ENCODE results near the gene BCLAF1. TPM values are rescaled to one million over a fixed set of nuclear protein-coding genes. Genes with fewer than 3 reads are reported as not detected.

BCLAF1 gene
- total and polyA plus RNA-seq, 2 of the 8 experiments (the other 6 are each of a cell fraction or from before 2014, with no cell fraction given) = 30.5 to 230 TPM

DNA sequence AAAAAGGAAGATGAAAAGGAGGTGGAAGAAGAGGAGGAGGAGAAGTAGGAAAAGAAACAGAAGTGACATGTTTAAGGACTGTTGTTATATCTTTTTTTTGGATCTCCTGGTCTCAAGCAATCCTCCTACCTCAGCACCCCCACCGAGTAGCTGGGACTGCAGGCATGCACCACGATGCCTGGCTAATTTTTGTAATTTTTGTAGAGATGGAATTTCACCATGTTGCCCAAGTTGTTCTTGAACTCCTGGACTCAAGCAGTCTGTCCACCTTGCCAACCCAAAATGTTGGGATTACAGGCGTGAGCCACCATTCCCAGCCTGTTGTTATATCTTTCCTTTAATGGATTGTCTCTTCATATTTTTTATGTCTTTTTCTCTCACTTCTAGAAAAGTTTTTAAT, 19.5 kb upstream of the BCLAF1 start:
- Histone ChIP-seq H3K23me2 (ENCODE audit: low read depth, low read length) (no peaks in the 10 kb centered on the region), H3K14ac (ENCODE audit: insufficient read length) (no peak overlapping the region), H2BK12ac (ENCODE audit: low read depth, low read length) (no peak overlapping the region), H3K27ac (ENCODE audit: low read depth, low read length) (no peak overlapping the region), H2BK15ac (ENCODE audit: low read length) (no peak overlapping the region), H3K4ac (replicated peaks; ENCODE audit: insufficient read length, low read depth, low read length) (no peak overlapping the region), H4K20me1 (replicated peaks in 1 of 2; ENCODE audit: control insufficient read depth in 1 of 2, insufficient read depth in 2 of 2, low read length in 2 of 2) (no peaks in the 10 kb centered on the region), H3K79me2 (ENCODE audit: control insufficient read depth in 1 of 2, insufficient read depth in 2 of 2, low read length in 2 of 2) (no peaks in the 10 kb centered on the region), H3K4me2 (ENCODE audit: insufficient read depth in 1 of 2, low read depth in 2 of 2, low read length in 2 of 2) (no peak overlapping the region), H3K56ac (replicated peaks; ENCODE audit: insufficient read length, low read depth, low read length) (no peak overlapping the region), H2AFZ (ENCODE audit: low read length) (no peak overlapping the region), H3K4me3 (ENCODE audit: extremely low read depth in 1 of 4, insufficient read depth in 2 of 4, low read depth in 3 of 4, low read length in 4 of 4) (no peak overlapping the region), H2BK120ac (replicated peaks; ENCODE audit: low read depth, low read length) (no peak overlapping the region), H3K27me3 (replicated peaks in 1 of 4; ENCODE audit: control insufficient read depth in 3 of 4, extremely low read depth in 1 of 4, insufficient read depth in 3 of 4, low read length in 3 of 4) (no peaks in the 10 kb centered on the region), H3K18ac (ENCODE audit: extremely low read depth, low read length) (no peak overlapping the region), H3K9me3 (ENCODE audit: insufficient read depth in 2 of 2, low read depth in 1 of 2, low read length in 1 of 2) (no peaks in the 10 kb centered on the region), H3K23ac (ENCODE audit: insufficient read length) (no peak overlapping the region), H3K9ac (replicated peaks in 1 of 4; ENCODE audit: extremely low read depth in 1 of 4, low read depth in 3 of 4, low read length in 3 of 4) (no peak overlapping the region), H4K5ac (ENCODE audit: insufficient read length, low read depth, low read length) (no peak overlapping the region), H2BK5ac (ENCODE audit: low read depth, low read length) (no peak overlapping the region), H3K4me1 (replicated peaks in 1 of 4; ENCODE audit: control insufficient read depth in 3 of 4, insufficient read depth in 4 of 4, low read length in 3 of 4) (no peaks in the 10 kb centered on the region), H4K91ac (replicated peaks; ENCODE audit: insufficient read length, low read length) (no peak overlapping the region), H3K79me1 (ENCODE audit: low read depth, low read length) (no peaks in the 10 kb centered on the region), H4K8ac (ENCODE audit: extremely low read depth, insufficient read depth, low read length) (no peak overlapping the region), H3K36me3 (ENCODE audit: control insufficient read depth in 2 of 4, insufficient read depth in 4 of 4, low read length in 3 of 4) (no peaks in the 10 kb centered on the region), H2AK5ac (ENCODE audit: low read depth, low read length) (no peak overlapping the region), H2BK20ac (ENCODE audit: low read length) (no peak overlapping the region)
- no peak for TF ChIP-seq EP300 (IDR thresholded peaks at IDR 0.05; ENCODE audit: borderline replicate concordance in 1 of 2, low read depth in 2 of 2, low read length in 2 of 2)
- TF ChIP-seq JUN (IDR thresholded peaks at IDR 0.05; ENCODE audit: low read depth, low read length) = no peak
- no peak for TF ChIP-seq CTBP2 (IDR thresholded peaks at IDR 0.05; ENCODE audit: borderline replicate concordance, insufficient read depth, insufficient read length, low read length)
- no peak for TF ChIP-seq ZNF274 (IDR thresholded peaks at IDR 0.05; ENCODE audit: borderline replicate concordance, extremely low read depth, low read length)
- no peak for TF ChIP-seq CTCF (IDR thresholded peaks at IDR 0.05; ENCODE audit: control extremely low read depth in 1 of 3, insufficient read depth in 1 of 3, low read depth in 1 of 3, low read length in 3 of 3)
- TF ChIP-seq NANOG (IDR thresholded peaks at IDR 0.05; ENCODE audit: insufficient read depth, low read depth, low read length, poor library complexity, severe bottlenecking) = no peak
- no peak for TF ChIP-seq RXRA (IDR thresholded peaks at IDR 0.05; ENCODE audit: insufficient read depth, low read depth, low read length)
- no peak for TF ChIP-seq SUZ12 (IDR thresholded peaks at IDR 0.05; ENCODE audit: low read length)
- no peak for TF ChIP-seq CREB1 (IDR thresholded peaks at IDR 0.05)
- ChIA-PET CTCF (ENCODE audit: partially characterized antibody) (interaction anchor here (4.3 kb wide), 1 partner anchor 8 kb away, joined by 23 read pairs; no protein-coding TSS in a partner anchor), POLR2A (ENCODE audit: partially characterized antibody) (interaction anchor here (2.0 kb wide), 1 partner anchor 21 kb away, joined by 8 read pairs; no protein-coding TSS in a partner anchor)
- 82% methylated on average over 3 of the region's 3 CpGs; no CpG with 5 or more reads in 1 of the 2 experiments for WGBS, 2 experiments (ENCODE audit: extremely low coverage in 1 of 2, insufficient coverage in 1 of 2, insufficient read length in 1 of 2, insufficient replicate concordance in 2 of 2, low coverage in 1 of 2, low lambda C conversion rate in 2 of 2, missing lambda C conversion rate in 1 of 2)
- FAIRE-seq = no peak
- no peak for DNase-seq (ENCODE audit: low read depth in 1 of 2, low spot score in 2 of 2)

Data from H1 (cell line).